HG03439 (cell line): ENCODE data around the gene TEAD2.
"Not testable (repeated sequence)": the region's sequence is repeated elsewhere in the genome, so short reads cannot be mapped to it uniquely, and the experiment has no call there.

Experiments used
- ATAC-seq: cut with Tn5 transposase; IDR thresholded peaks from one replicate; pipeline ENCODE4 v1.9.1; 2021; ENCODE audit warnings: mild to moderate bottlenecking, moderate library complexity; ENCODE audit not compliant: unreplicated experiment

TEAD2 gene

DNA sequence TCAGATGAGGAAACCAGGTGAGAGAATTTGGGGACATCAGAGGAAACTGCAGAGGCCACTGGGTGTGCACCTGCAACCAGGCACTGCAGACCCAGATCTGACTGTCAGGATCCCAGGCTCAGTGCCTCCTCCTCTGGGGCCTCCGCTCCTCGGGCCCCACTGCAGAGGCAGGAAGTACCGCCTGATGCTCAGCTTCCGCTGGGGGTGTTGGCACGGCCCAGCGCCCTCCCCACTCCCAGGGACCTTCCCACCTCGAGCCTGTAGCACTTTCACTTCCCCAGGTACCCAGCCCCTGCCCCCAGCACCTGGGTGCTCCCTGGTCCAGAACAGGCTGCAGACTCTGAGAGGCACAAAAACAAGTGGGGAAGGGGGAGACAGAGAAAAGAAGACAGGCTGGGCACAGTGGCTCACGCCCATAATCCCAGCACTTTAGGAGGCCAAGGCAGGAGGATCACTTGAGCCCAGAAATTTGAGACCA is 28.4 kb downstream of the TEAD2 start:
- peak; percentile 40 for ATAC-seq

- ATAC-seq: peak; percentile 6
These were observed 28.8 kb downstream of the TEAD2 start for GRCh38 chr19:49333418-49333805.

DNA sequence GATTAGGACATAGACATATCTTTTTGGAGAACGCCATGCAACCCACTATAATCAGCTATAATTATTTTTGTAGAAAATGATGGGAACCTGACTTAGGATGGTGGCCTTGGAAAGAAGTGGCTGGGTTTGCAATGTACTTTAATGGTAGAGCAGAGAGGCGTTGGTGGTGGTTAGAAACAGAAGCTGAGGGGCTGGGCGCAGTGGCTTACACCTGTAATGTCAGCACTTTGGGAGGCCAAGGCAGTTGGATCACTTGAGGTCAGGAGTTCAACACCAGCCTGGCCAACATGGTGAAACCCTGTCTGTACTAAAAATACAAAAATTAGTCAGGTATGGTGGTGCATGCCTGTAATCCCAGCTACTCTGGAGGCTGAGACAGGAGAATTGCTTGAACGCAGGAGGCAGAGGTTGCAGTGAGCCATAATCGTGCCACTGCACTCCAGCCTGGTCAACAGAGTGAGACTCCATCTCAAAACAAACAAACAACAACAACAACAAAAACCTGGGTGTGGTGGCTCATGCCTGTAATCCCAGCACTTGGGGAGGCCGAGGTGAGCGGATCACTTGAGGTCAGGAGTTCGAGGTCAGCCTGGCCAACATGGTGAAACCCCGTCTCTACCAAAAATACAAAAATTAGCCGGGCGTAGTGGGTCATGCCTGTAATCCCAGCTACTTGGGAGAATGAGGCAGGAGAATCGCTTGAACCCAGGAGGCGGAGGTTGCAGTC is 29.4 kb downstream of the TEAD2 start:
- ATAC-seq: not testable (repeated sequence)

GRCh38 chr19:49331616-49332055 is 30.6 kb downstream of the TEAD2 start:
- ATAC-seq: peak; percentile 31

DNA sequence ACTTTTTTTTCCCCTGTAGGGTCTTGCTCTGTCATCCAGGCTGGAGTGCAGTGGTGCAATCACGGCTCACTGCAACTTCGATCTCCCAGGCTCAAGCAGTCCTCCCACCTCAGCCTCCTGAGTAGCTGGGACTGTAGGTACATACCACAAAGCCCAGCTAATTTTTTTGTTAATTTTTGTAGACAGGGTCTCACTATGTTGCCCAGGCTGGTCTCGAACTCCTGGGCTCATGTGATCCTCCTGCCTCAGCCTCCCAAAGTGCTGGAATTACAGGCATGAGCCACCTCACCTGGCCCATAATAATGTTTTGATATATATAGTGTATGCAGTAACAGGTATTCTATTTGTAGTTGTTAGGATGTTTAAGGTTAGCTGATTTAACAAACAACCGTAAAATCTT is 31.0 kb downstream of the TEAD2 start:
- ATAC-seq: not testable (repeated sequence)

- no peak for ATAC-seq
These were observed 33.5 kb downstream of the TEAD2 start for GRCh38 chr19:49328741-49329140.

GRCh38 chr19:49327878-49328544 is 34.2 kb downstream of the TEAD2 start:
- ATAC-seq: no peak

GRCh38 chr19:49326165-49326704 is 36.0 kb downstream of the TEAD2 start:
- no peak for ATAC-seq

DNA sequence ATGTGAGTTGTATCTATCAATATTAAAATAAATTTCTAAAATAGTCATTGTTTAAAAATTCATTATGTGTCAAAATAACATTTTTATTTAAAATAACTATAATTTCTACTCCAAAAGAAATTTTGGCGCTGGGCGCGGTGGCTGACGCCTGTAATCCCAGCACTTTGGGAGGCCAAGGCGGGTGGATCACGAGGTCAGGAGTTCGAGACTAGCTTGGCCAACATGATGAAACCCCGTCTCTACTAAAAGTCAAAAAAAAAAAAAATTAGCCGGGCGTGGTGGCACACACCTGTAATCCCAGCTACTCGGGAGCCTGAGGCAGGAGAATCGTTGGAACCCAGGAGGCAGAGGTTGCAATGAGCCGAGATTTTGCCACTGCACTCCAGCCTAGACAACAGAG is 36.5 kb downstream of the TEAD2 start:
- ATAC-seq: not testable (repeated sequence)

- ATAC-seq: no peak
These were observed 37.2 kb downstream of the TEAD2 start, which contains the start of gene SLC6A16 for GRCh38 chr19:49324801-49325576. Gene SLC6A16 (minus strand): TSS chr19:49325191. CDS start chr19:49311347, 13,844 bp downstream.

GRCh38 chr19:49318296-49318695 is 43.9 kb downstream of the TEAD2 start:
- no peak for ATAC-seq

DNA sequence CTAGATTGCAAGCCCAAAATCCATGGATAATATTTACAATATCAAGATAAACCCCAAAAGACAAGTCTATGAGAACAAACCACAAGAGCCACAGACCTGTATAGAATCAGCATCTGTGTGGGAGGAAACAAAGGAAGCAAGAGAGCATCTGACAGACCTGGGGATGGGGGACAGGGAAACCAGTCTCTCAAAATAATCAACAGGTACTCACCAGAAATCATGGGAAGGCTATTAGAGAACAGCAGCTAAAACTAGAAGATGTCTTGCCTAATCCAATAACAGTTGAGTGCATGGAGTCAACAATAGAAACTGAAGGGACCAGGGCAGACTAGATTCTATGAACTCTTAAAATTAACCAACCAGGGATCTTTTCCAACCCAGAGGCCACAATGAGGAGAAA is 45.9 kb downstream of the TEAD2 start:
- no peak for ATAC-seq

GRCh38 chr19:49315111-49315510 is 47.1 kb downstream of the TEAD2 start:
- ATAC-seq: no peak

DNA sequence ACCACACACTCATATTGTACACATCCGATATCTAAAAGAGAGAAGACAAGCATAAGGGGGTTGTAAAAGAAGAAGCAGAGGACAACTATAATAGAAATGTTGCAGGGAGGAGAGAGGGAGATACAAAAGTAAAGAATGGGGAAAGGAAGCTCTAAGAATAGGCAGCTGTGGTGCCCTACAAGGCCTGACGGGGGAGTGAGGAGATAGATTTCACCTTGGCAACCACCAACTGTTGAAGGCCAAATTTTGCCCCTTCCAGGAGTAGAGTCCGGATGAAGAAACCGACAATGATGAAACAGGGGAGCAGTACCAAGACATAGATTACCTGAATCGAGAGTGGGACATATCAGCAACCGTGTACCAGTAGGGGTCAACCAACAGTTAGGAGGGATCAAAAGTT is 53.1 kb downstream of the TEAD2 start:
- ATAC-seq: no peak

- ATAC-seq: not testable (repeated sequence)
These were observed 55.5 kb downstream of the TEAD2 start for GRCh38 chr19:49306734-49307133.

- ATAC-seq: no peak
These were observed 60.4 kb downstream of the TEAD2 start for GRCh38 chr19:49301866-49302252.

GRCh38 chr19:49301165-49301865 is 60.9 kb downstream of the TEAD2 start:
- ATAC-seq: peak; percentile 71

DNA sequence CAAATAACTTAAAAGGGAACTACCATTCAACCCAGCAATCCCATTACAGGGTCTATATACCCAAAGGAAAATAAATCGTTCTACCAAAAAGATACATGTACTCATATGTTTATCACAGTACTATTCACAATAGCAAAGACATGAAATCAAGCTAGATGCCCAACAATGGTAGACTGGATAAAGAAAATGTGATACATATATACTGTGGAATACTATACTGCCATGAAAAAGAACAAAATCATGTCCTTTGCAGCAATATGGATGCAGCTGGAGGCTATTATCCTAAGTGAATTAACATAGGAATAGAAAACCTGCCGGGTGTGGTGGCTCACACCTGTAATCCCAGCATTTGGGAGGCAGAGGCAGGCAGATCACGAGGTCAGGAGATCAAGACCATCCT is 63.6 kb downstream of the TEAD2 start:
- not testable (repeated sequence) for ATAC-seq

DNA sequence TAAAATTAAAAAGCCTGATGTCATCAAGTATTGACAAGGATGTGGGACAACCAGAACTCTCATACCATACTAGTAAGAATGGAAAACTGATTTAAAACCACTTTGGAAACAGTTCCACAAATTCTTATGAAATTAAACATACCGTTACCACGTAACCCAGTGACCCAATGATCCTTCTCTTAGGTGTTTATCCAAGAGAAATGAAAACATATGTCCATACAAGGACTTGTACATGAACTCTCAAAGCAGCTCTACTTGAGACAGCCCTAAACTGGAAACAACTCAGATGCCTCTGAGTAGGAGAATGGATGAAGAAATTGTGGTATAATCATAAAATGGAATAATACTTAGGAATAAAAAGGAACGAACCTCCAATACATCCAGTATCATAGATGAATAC is 64.8 kb downstream of the TEAD2 start:
- no peak for ATAC-seq

DNA sequence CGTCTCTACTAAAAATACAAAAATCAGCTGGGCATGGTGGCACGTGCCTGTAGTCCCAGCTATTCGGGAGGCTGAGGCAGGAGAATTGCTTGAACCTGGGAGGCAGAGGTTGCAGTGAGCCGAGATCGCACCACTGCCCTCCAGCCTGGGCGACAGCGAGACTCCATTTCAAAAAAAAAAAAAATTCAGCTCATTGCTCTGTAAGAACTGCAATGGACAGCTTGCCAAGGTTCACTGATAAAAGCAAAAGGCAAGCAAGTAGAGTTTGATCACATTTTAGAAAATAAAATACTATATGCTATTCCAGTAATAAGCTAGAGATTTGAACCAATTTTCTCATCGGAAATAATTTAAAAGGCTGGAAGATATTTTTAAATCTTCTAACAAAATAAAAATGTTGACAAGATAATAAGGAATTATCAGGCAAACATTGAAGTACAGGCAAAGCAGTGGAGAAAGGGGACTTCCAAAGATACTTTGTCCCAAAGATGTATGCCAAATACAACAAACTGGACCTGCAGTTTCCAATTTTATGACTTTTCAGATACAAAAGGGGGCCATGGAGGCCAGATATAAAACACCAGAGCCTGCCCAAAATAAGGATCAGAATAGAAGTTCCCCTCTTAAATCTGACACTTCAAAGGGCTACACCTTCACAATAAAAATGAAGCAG is 66.9 kb downstream of the TEAD2 start:
- ATAC-seq: no peak
